GM18861 (cell line): ENCODE data around the gene CACNG4.

Source experiments
- ATAC-seq: cut with Tn5 transposase; IDR thresholded peaks from one replicate; pipeline ENCODE4 v1.9.1; 2021; ENCODE audit not compliant: unreplicated experiment

CACNG4 gene

GRCh38 chr17:66963909-66964771 lies at the start of gene CACNG4:
TSS of gene CACNG4 (plus strand) at chr17:66964707. CDS start at chr17:66964912, 205 bp downstream.
- no peak for ATAC-seq

- ATAC-seq, result no peak
Observed at GRCh38 chr17:66915204-66915611, 49.3 kb upstream of the CACNG4 start.

- no peak for ATAC-seq
Observed at GRCh38 chr17:66915792-66916191, 48.7 kb upstream of the CACNG4 start.

GRCh38 chr17:66916946-66917345 lies 47.6 kb upstream of the CACNG4 start:
- no peak for ATAC-seq

- ATAC-seq, result no peak
Observed at GRCh38 chr17:66918896-66919295, 45.6 kb upstream of the CACNG4 start.

- ATAC-seq, result no peak
Observed at GRCh38 chr17:66920435-66920834, 44.1 kb upstream of the CACNG4 start.

GRCh38 chr17:66920950-66921349 lies 43.6 kb upstream of the CACNG4 start:
- ATAC-seq, result no peak

GRCh38 chr17:66923886-66924285 lies 40.6 kb upstream of the CACNG4 start:
- no peak for ATAC-seq

- no peak for ATAC-seq
Observed at GRCh38 chr17:66925811-66926500, 38.6 kb upstream of the CACNG4 start.

- ATAC-seq, result no peak
Observed at GRCh38 chr17:66928949-66929348, 35.6 kb upstream of the CACNG4 start.

- ATAC-seq, result no peak
Observed at GRCh38 chr17:66929591-66929990, 34.9 kb upstream of the CACNG4 start.

GRCh38 chr17:66930933-66931332 lies 33.6 kb upstream of the CACNG4 start:
- no peak for ATAC-seq

- no peak for ATAC-seq
Observed at GRCh38 chr17:66932311-66932710, 32.2 kb upstream of the CACNG4 start.

GRCh38 chr17:66934040-66934439 lies 30.5 kb upstream of the CACNG4 start:
- no peak for ATAC-seq

GRCh38 chr17:66935717-66936116 lies 28.8 kb upstream of the CACNG4 start:
- ATAC-seq, result no peak

GRCh38 chr17:66938656-66939055 lies 25.9 kb upstream of the CACNG4 start:
- ATAC-seq, result no peak

- no peak for ATAC-seq
Observed at GRCh38 chr17:66939461-66940114, 24.9 kb upstream of the CACNG4 start.

GRCh38 chr17:66941249-66941648 lies 23.3 kb upstream of the CACNG4 start:
- ATAC-seq, result no peak

GRCh38 chr17:66941773-66942450 lies 22.6 kb upstream of the CACNG4 start:
- no peak for ATAC-seq

- ATAC-seq, result no peak
Observed at GRCh38 chr17:66942451-66943264, 21.8 kb upstream of the CACNG4 start.
